Uterus (tissue), 4 donors: ENCODE data around the gene GNG11. TPM values are rescaled to one million over a fixed set of nuclear protein-coding genes. Genes with fewer than 3 reads are reported as not detected.

Experiments
- DNase-seq, 2 donors: peaks; one replicate each; pipeline ENCODE4 v3.0.0-alpha.2; 2019 to 2020
- H3K27ac ChIP-seq, 2 donors: fragments of 200-600 bp; sonication (generic); 1 replicate in 1 of 2; 2 replicates in 1 of 2; pipeline ENCODE4 v1.5.1; 2016 to 2018
- H3K27me3 ChIP-seq, 2 donors: fragments of 200-600 bp; sonication (generic); one replicate each; pipeline ENCODE4 v1.5.1; 2018 to 2019; ENCODE audit warnings: control low read depth in 1 of 2
- H3K36me3 ChIP-seq, 2 donors: fragments of 200-600 bp; sonication (generic); one replicate each; pipeline ENCODE4 v1.5.1; 2019; ENCODE audit warnings: control low read depth in 1 of 2
- H3K4me1 ChIP-seq, 2 donors: fragments of 200-600 bp; sonication (generic); one replicate each; pipeline ENCODE4 v1.5.1; 2018 to 2019; ENCODE audit warnings: control low read depth in 1 of 2
- H3K4me3 ChIP-seq, 2 donors: fragments of 200-600 bp; sonication (generic); 1 replicate in 1 of 2; 2 replicates in 1 of 2; pipeline ENCODE4 v1.5.1; 2018 to 2019; ENCODE audit warnings: mild to moderate bottlenecking in 1 of 2
- H3K9me3 ChIP-seq, 2 donors: fragments of 200-600 bp; sonication (generic); one replicate each; pipeline ENCODE4 v1.5.1; 2019; ENCODE audit warnings: control low read depth in 1 of 2
- POLR2A ChIP-seq, 2 donors: fragments of 450-650 bp; IDR thresholded peaks; one replicate each; pipeline ENCODE4 v1.6.1; 2016; ENCODE audit warnings: antibody characterized with exemption in 2 of 2, mild to moderate bottlenecking in 1 of 2, moderate library complexity in 1 of 2
- intact Hi-C: fragments of 100-400 bp; cut with DNase I; formaldehyde crosslinking; loops from one replicate; pipeline ENCODE4 v1.15.1; 2023; ENCODE audit warnings: low total_unique reads
- small RNA-seq: library from RNA; depleted of rRNA; stranded (forward); fragments of <200 nt; gene quantifications from one replicate; pipeline ENCODE3, GENCODE V24; 2016
- total RNA-seq, 4 donors: library from RNA; depleted of rRNA in 3 of 4; stranded (reverse); fragments of >200 nt in 3 of 4; gene quantifications; one replicate each; pipeline versions ENCODE4 v1.1.0 to v1.2.4, GENCODE V29; 2014 to 2023
- TF ChIP-seq, protein P1 (sequence below), 4 experiments: fragments of 200-600 bp in 2 of 4; fragments of 450-650 bp in 2 of 4; sonication (generic) in 2 of 4; IDR thresholded peaks; one replicate each; pipeline ENCODE4 v1.5.1; 2016 to 2019; ENCODE audit warnings: antibody characterized with exemption in 4 of 4, mild to moderate bottlenecking in 2 of 4, moderate library complexity in 1 of 4
- donor health status: DM: yes; HTN: yes; CAD: no.

The GNG11 gene
- total RNA-seq, 4 donors from 2014 or later: 33.0 to 75.9 (median 49.0) TPM

DNA sequence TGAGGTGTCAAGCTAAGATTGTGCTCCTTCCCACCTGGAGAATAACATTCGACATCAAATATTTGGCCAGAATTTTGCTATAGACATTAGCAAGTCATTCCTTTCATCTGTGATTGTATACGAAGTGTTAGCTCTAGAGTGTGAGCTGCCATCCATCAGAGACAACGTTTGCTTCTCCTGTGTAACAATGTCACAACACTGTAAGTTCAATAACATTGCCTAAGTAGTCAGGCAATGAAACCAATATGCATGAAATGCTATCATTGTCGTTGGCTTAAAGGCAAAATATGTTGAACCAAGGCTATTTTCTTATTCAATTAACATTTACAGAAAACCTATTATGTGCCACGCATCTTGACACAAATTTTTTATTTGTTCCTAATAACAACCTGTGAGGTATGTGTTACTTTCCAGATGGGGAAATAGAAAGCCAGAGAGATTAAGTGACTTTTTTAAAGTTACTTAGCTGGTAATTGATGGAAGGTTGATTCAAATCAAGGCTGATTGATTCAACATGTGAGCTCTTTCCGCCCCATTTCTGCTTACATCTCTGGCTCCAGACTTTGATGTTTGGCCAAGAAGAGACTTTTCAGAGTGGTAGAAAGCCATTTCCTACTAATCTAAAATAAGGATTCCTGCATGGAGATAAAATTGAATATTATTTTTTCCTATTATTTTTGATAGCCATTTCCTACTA, 50.6 kb downstream of the GNG11 start:
- no peaks in the 10 kb centered on the region for H3K4me1 ChIP-seq
- no peaks in the 10 kb centered on the region for H3K9me3 ChIP-seq
- H3K36me3 ChIP-seq: no peaks in the 10 kb centered on the region
- intact Hi-C loops: no loop called here
- DNase-seq: no peak
- H3K27me3 ChIP-seq: no peaks in the 10 kb centered on the region
- H3K4me3 ChIP-seq: no peak overlapping the region
- TF ChIP-seq, protein P1, sequence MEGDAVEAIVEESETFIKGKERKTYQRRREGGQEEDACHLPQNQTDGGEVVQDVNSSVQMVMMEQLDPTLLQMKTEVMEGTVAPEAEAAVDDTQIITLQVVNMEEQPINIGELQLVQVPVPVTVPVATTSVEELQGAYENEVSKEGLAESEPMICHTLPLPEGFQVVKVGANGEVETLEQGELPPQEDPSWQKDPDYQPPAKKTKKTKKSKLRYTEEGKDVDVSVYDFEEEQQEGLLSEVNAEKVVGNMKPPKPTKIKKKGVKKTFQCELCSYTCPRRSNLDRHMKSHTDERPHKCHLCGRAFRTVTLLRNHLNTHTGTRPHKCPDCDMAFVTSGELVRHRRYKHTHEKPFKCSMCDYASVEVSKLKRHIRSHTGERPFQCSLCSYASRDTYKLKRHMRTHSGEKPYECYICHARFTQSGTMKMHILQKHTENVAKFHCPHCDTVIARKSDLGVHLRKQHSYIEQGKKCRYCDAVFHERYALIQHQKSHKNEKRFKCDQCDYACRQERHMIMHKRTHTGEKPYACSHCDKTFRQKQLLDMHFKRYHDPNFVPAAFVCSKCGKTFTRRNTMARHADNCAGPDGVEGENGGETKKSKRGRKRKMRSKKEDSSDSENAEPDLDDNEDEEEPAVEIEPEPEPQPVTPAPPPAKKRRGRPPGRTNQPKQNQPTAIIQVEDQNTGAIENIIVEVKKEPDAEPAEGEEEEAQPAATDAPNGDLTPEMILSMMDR (IDR thresholded peaks at IDR 0.05): no peak
- TF ChIP-seq POLR2A (IDR thresholded peaks at IDR 0.05): no peak
- H3K27ac ChIP-seq: no peak overlapping the region

DNA sequence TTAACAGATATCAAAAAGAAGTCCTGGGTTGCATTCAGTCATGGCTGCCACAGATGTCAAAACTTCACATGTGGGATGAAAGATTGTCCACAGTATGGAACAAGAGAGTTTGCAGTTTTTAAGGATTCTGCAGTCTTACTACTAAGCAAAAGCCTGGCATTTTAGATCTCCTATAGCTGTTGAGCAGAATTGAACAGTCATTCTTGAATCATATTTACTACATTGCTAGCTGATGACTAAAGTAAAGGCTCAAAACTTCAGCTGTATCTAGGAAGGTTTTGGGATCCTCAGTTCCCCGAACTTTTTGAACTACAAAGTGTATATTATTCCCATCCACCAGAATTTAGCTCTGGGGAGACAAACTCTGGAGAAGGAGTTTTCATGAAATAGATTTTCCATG, 51.6 kb downstream of the GNG11 start:
- Histone ChIP-seq H3K4me3 (no peak overlapping the region), H3K4me1 (no peaks in the 10 kb centered on the region), H3K27me3 (no peaks in the 10 kb centered on the region), H3K9me3 (no peaks in the 10 kb centered on the region), H3K27ac (no peak overlapping the region), H3K36me3 (no peaks in the 10 kb centered on the region)
- no peak for DNase-seq
- TF ChIP-seq, protein P1 (IDR thresholded peaks at IDR 0.05): no peak
- TF ChIP-seq POLR2A (IDR thresholded peaks at IDR 0.05): no peak
- intact Hi-C loops: no loop called here

DNA sequence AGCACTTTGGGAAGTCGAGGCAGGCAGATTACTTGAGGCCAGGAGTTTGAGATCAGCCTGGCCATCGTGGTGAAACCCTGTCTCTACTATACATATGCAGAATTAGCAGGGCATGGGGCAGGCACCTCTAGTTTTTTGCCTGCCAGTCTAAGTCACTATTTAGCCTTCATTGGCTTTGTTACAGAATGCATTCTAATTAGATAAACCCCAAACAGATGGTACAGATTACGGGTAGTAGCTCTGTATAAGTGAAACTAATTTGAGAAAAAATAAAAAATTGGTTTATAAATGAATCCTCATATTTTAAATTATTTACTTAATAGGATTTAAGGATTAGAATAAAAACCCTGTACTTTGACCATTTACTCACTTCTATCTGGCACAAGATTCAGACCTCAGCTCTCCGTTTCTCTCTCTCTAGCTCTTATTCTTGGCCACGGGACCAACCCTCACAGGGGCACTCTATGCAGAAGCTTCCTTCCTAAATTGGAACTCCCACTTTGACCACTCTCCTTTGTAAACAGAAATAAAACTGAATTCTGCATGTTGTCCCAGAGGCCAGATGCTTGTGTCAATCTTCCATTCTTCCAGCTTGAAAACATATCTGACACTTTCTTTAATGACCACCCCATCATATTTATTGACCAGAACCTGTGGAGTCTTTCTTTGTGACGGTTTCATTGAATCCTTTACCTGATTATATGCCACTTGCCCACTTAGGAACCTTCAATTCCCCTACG, 55.8 kb downstream of the GNG11 start:
- DNase-seq: no peak
- no peaks in the 10 kb centered on the region for H3K27me3 ChIP-seq
- no peaks in the 10 kb centered on the region for H3K9me3 ChIP-seq
- TF ChIP-seq, protein P1 (IDR thresholded peaks at IDR 0.05): no peak
- TF ChIP-seq POLR2A (IDR thresholded peaks at IDR 0.05): no peak
- intact Hi-C loops: no loop called here
- no peak overlapping the region for H3K4me3 ChIP-seq
- no peak overlapping the region for H3K27ac ChIP-seq
- H3K4me1 ChIP-seq: no peaks in the 10 kb centered on the region
- no peaks in the 10 kb centered on the region for H3K36me3 ChIP-seq

Small RNA genes lying within 50 kb of the gene (small RNA-seq; reads per million reads assigned to genes)
- gene AC002076.2: not detected

Other genes starting within 250 kb of the GNG11 start
- 10 to 100 TPM in 2 of 4 donors, 1 to 10 TPM in 1, not detected in 1; 6.2 to 15.1 (median 10.5) TPM for gene TFPI2, start 31.0 kb upstream of the GNG11 start, total RNA-seq
- gene GNGT1, start 15.2 kb upstream of the GNG11 start, total RNA-seq: not detected
- gene BET1, start 82.6 kb downstream of the GNG11 start, total RNA-seq: 10 to 100 TPM; 10.3 to 74.5 (median 18.6) TPM